Naive thymus-derived CD4-positive, alpha-beta T cell (primary cell): ENCODE data around the gene TIMM10. TPM values are rescaled to one million over a fixed set of nuclear protein-coding genes. Genes with fewer than 3 reads are reported as not detected.

Source experiments
- ATAC-seq: fragments of 150-1000 bp; cut with Tn5 transposase; 2 replicates; pipeline ENCODE4 v1.10.0; 2021; ENCODE audit warnings: mild to moderate bottlenecking, moderate library complexity
- CTCF ChIA-PET: fragments of 350-600 bp; sonication (Branson Sonifier 250); formaldehyde crosslinking; loops from one replicate; lab custom pipeline; 2021; ENCODE audit warnings: antibody characterized with exemption; lab: Charles Lee
- POLR2A ChIA-PET: fragments of 350-600 bp; sonication (Branson Sonifier 250); formaldehyde crosslinking; loops from one replicate; lab custom pipeline; 2021; ENCODE audit warnings: antibody characterized with exemption, inconsistent platforms; lab: Charles Lee
- DNase-seq, 9 donors: peaks; one replicate each; pipeline versions ENCODE4 v3.0.0 to v3.0.0-alpha.2; 2020 to 2022; ENCODE audit warnings: mixed read lengths in 1 of 9
- H3K27ac ChIP-seq: one replicate; pipeline ENCODE4 v1.7.0; 2013; ENCODE audit warnings: mild to moderate bottlenecking, low read depth, low read length, moderate library complexity
- H3K27me3 ChIP-seq, 2 donors: one replicate each; pipeline ENCODE4 v1.7.0; 2013; ENCODE audit warnings: low read length in 2 of 2, mild to moderate bottlenecking in 2 of 2, moderate library complexity in 2 of 2; ENCODE audit not compliant: control insufficient read depth in 2 of 2, insufficient read depth in 2 of 2
- H3K36me3 ChIP-seq, 3 experiments: 1 replicate in 2 of 3; 2 replicates in 1 of 3; pipeline ENCODE4 v1.7.0; 2013; ENCODE audit warnings: low read length in 3 of 3, mild to moderate bottlenecking in 3 of 3, moderate library complexity in 1 of 3; ENCODE audit not compliant: insufficient read depth in 3 of 3, control insufficient read depth in 2 of 3
- H3K4me1 ChIP-seq, 2 donors: one replicate each; pipeline ENCODE4 v1.7.0; 2013; ENCODE audit warnings: low read length in 2 of 2, mild to moderate bottlenecking in 2 of 2, moderate library complexity in 1 of 2; ENCODE audit not compliant: control insufficient read depth in 2 of 2, insufficient read depth in 2 of 2
- H3K4me3 ChIP-seq: 2 replicates; pipeline ENCODE4 v1.7.0; 2013; ENCODE audit warnings: mild to moderate bottlenecking, low read length
- H3K9me3 ChIP-seq, 3 experiments: 1 replicate in 2 of 3; 2 replicates in 1 of 3; pipeline ENCODE4 v1.7.0; 2013; ENCODE audit warnings: low read length in 3 of 3; ENCODE audit not compliant: control insufficient read depth in 2 of 3
- H3K27ac Mint-ChIP-seq, 9 donors: one replicate each; pipeline ENCODE4 v1.8.0; 2020 to 2022; ENCODE audit warnings: mixed read lengths in 9 of 9, mild to moderate bottlenecking in 8 of 9, moderate library complexity in 5 of 9, inconsistent platforms in 2 of 9
- H3K27me3 Mint-ChIP-seq, 5 donors: one replicate each; pipeline ENCODE4 v1.8.0; 2021 to 2022; ENCODE audit warnings: mixed read lengths in 5 of 5, mild to moderate bottlenecking in 1 of 5
- H3K36me3 Mint-ChIP-seq, 5 donors: one replicate each; pipeline ENCODE4 v1.8.0; 2020 to 2022; ENCODE audit warnings: mixed read lengths in 5 of 5, mild to moderate bottlenecking in 3 of 5, inconsistent platforms in 1 of 5
- H3K4me1 Mint-ChIP-seq, 7 donors: one replicate each; pipeline ENCODE4 v1.8.0; 2020 to 2022; ENCODE audit warnings: mixed read lengths in 7 of 7, mild to moderate bottlenecking in 3 of 7, inconsistent platforms in 1 of 7
- H3K4me3 Mint-ChIP-seq, 10 donors: one replicate each; pipeline ENCODE4 v1.8.0; 2020 to 2022; ENCODE audit warnings: mild to moderate bottlenecking in 10 of 10, mixed read lengths in 10 of 10, moderate library complexity in 6 of 10, inconsistent platforms in 2 of 10
- H3K9me3 Mint-ChIP-seq, 11 donors: one replicate each; pipeline ENCODE4 v1.8.0; 2020 to 2022; ENCODE audit warnings: mixed read lengths in 11 of 11, mild to moderate bottlenecking in 4 of 11, inconsistent platforms in 1 of 11, moderate library complexity in 1 of 11
- intact Hi-C, 2 donors: fragments of 100-400 bp; cut with micrococcal nuclease; formaldehyde crosslinking; loops; one replicate each; pipeline ENCODE4 v1.15.1; 2023
- polyA plus RNA-seq, 2 donors: library from polyadenylated mRNA; unstranded; fragments of 300-500 nt; fragmentation: Illumina TruSeq; gene quantifications; one replicate each; pipeline ENCODE4 v1.2.3, GENCODE V29; 2021
- total RNA-seq, 6 experiments: library from RNA in 5 of 6; stranded (reverse) in 5 of 6; gene quantifications; 1 replicate in 5 of 6; 2 replicates in 1 of 6; pipeline ENCODE4 v1.2.3 and lab custom pipeline; 2021 to 2026

The TIMM10 gene
- total and polyA plus RNA-seq, 7 experiments from 2014 or later, result 23.7 to 79.4 (median 37.1) TPM

- H3K27ac Mint-ChIP-seq, result peak overlapping the region; percentile 83 to 100 (median 97)
- no peak for ATAC-seq
- Histone ChIP-seq H3K4me1 (peaks cover 9 to 17% of the 10 kb centered on the region in 2 donors), H3K9me3 (no peaks in the 10 kb centered on the region), H3K27me3 (no peaks in the 10 kb centered on the region), H3K27ac (peak overlapping the region; percentile 97), H3K4me3 (peak overlapping the region; percentile 99), H3K36me3 (peaks cover 0 to 19% (median 0%) of the 10 kb centered on the region in 3 experiments)
- no peaks in the 10 kb centered on the region for H3K27me3 Mint-ChIP-seq
- POLR2A ChIA-PET, result interaction anchor here (0.7 to 1.9 kb wide), 8 partner anchors 12 to 145 kb away, joined by 3 to 13 read pairs (median 4); partner anchors contain the start of genes MED19, TIMM10 and TMX2
- peak overlapping the region; percentile 88 to 99 (median 97) for H3K4me3 Mint-ChIP-seq
- H3K9me3 Mint-ChIP-seq, result no peaks in the 10 kb centered on the region
- intact Hi-C loops, result loop anchor here (1.0 to 10.0 kb wide), 11 partner anchors 36 to 1578 kb away; partner anchors contain the start of genes CLP1 (in 1 of the 2), FAM111A (in 1 of the 2), MED19 (in 1 of the 2) and SELENOH (in 1 of the 2)
- CTCF ChIA-PET, result interaction anchor here (1.0 to 6.3 kb wide), 12 partner anchors 9 to 959 kb away, joined by 3 to 86 read pairs (median 6); no protein-coding TSS in a partner anchor
- peak in 8 of 9 donors; percentile 10 to 53 (median 38) for DNase-seq
- H3K36me3 Mint-ChIP-seq, result peaks cover 4 to 19% (median 5%) of the 10 kb centered on the region in 5 donors
- peaks cover 44 to 69% (median 53%) of the 10 kb centered on the region in 7 donors for H3K4me1 Mint-ChIP-seq
These were observed 36.5 kb upstream of the TIMM10 start for GRCh38 chr11:57566905-57567514.

GRCh38 chr11:57566005-57566904, 35.7 kb upstream of the TIMM10 start:
- ATAC-seq (peak; percentile 40), DNase-seq (peak in 7 of 9 donors; percentile 29 to 54 (median 42))
- Histone ChIP-seq H3K27ac (peak overlapping the region; percentile 97), H3K9me3 (no peaks in the 10 kb centered on the region), H3K36me3 (peaks cover 0 to 23% (median 0%) of the 10 kb centered on the region in 3 experiments), H3K27me3 (no peaks in the 10 kb centered on the region), H3K4me3 (peak overlapping the region; percentile 99), H3K4me1 (peaks cover 9 to 17% of the 10 kb centered on the region in 2 donors)
- Mint-ChIP-seq H3K9me3 (no peaks in the 10 kb centered on the region), H3K4me1 (peaks cover 44 to 69% (median 53%) of the 10 kb centered on the region in 7 donors), H3K27me3 (no peaks in the 10 kb centered on the region), H3K36me3 (peaks cover 4 to 20% (median 5%) of the 10 kb centered on the region in 5 donors), H3K4me3 (peak overlapping the region; percentile 88 to 99 (median 97)), H3K27ac (peak overlapping the region; percentile 83 to 100 (median 97))
- ChIA-PET CTCF (interaction anchor here (0.6 to 6.3 kb wide), 3 partner anchors 75 to 80 kb away, joined by 6 to 86 read pairs (median 6); no protein-coding TSS in a partner anchor), POLR2A (interaction anchor here (0.6 to 1.2 kb wide), 2 partner anchors 146 to 1002 kb away, joined by 4 to 5 read pairs; partner anchors contain the start of genes MED19 and TMX2)
- intact Hi-C loops, result loop anchor here (1.0 to 10.0 kb wide), 8 partner anchors 35 to 1579 kb away; partner anchors contain the start of genes FAM111A (in 1 of the 2), MED19 (in 1 of the 2), SELENOH (in 1 of the 2) and TMX2 (in 1 of the 2)

- Mint-ChIP-seq H3K27ac (peak overlapping the region in 8 of 9 donors; percentile 43 to 97 (median 58)), H3K4me1 (peaks cover 45 to 62% (median 52%) of the 10 kb centered on the region in 7 donors), H3K36me3 (peaks cover 10 to 28% (median 13%) of the 10 kb centered on the region in 5 donors), H3K27me3 (no peaks in the 10 kb centered on the region), H3K4me3 (peak overlapping the region in 7 of 10 donors; percentile 7 to 60 (median 13)), H3K9me3 (no peaks in the 10 kb centered on the region)
- H3K9me3 ChIP-seq, result no peaks in the 10 kb centered on the region
- H3K36me3 ChIP-seq, result peaks cover 11 to 50% (median 16%) of the 10 kb centered on the region in 3 experiments
- no peak overlapping the region for H3K4me3 ChIP-seq
- no peak for ATAC-seq
- peaks cover 9 to 11% of the 10 kb centered on the region in 2 donors for H3K4me1 ChIP-seq
- intact Hi-C loops, result loop anchor here in 1 of 2 donors (10.0 kb wide), 2 partner anchors 238 to 1582 kb away; partner anchors contain the start of genes FAM111A and TNKS1BP1
- peak overlapping the region; percentile 20 for H3K27ac ChIP-seq
- ChIA-PET POLR2A (interaction anchor here (1.0 kb wide), 1 partner anchor 16 kb away, joined by 3 read pairs; no protein-coding TSS in a partner anchor), CTCF (interaction anchor here (0.7 to 1.3 kb wide), 2 partner anchors 11 to 77 kb away, joined by 3 to 4 read pairs; no protein-coding TSS in a partner anchor)
- DNase-seq, result no peak
- H3K27me3 ChIP-seq, result no peaks in the 10 kb centered on the region
These were observed 32.0 kb upstream of the TIMM10 start for GRCh38 chr11:57562596-57562995.

GRCh38 chr11:57560146-57560545, 29.6 kb upstream of the TIMM10 start:
- no peak overlapping the region for H3K4me3 ChIP-seq
- POLR2A ChIA-PET, result no interaction called here
- peaks cover 4 to 10% of the 10 kb centered on the region in 2 donors for H3K4me1 ChIP-seq
- intact Hi-C loops, result loop anchor here in 1 of 2 donors (10.0 kb wide), 2 partner anchors 235 to 1585 kb away; partner anchors contain the start of genes FAM111A and TNKS1BP1
- no peaks in the 10 kb centered on the region for H3K27me3 ChIP-seq
- Mint-ChIP-seq H3K27me3 (no peaks in the 10 kb centered on the region), H3K36me3 (peaks cover 10 to 27% (median 16%) of the 10 kb centered on the region in 5 donors), H3K27ac (peak overlapping the region in 5 of 9 donors; percentile 6 to 55 (median 45)), H3K4me3 (no peak overlapping the region), H3K9me3 (no peaks in the 10 kb centered on the region), H3K4me1 (peaks cover 35 to 54% (median 47%) of the 10 kb centered on the region in 7 donors)
- peaks cover 12 to 70% (median 21%) of the 10 kb centered on the region in 3 experiments for H3K36me3 ChIP-seq
- no peak overlapping the region for H3K27ac ChIP-seq
- ATAC-seq (no peak), DNase-seq (no peak)
- H3K9me3 ChIP-seq, result no peaks in the 10 kb centered on the region
- CTCF ChIA-PET, result no interaction called here

- intact Hi-C loops, result no loop called here
- CTCF ChIA-PET, result no interaction called here
These were observed 25.5 kb upstream of the TIMM10 start for GRCh38 chr11:57556041-57556440.

More at GRCh38 chr11:57556041-57556440, 25.5 kb upstream of the TIMM10 start:
- Histone ChIP-seq H3K36me3 (peaks cover 30 to 95% (median 46%) of the 10 kb centered on the region in 3 experiments), H3K9me3 (no peaks in the 10 kb centered on the region), H3K4me1 (peaks cover 0 to 3% of the 10 kb centered on the region in 2 donors), H3K4me3 (no peak overlapping the region), H3K27ac (no peak overlapping the region), H3K27me3 (no peaks in the 10 kb centered on the region)
- POLR2A ChIA-PET, result no interaction called here
- ATAC-seq (no peak), DNase-seq (no peak)
- peaks cover 6 to 38% (median 23%) of the 10 kb centered on the region in 5 donors for H3K36me3 Mint-ChIP-seq
- peak overlapping the region in 4 of 9 donors; percentile 8 to 59 (median 42) for H3K27ac Mint-ChIP-seq
- H3K4me3 Mint-ChIP-seq, result no peak overlapping the region
- no peaks in the 10 kb centered on the region for H3K27me3 Mint-ChIP-seq
- no peaks in the 10 kb centered on the region for H3K9me3 Mint-ChIP-seq
- H3K4me1 Mint-ChIP-seq, result peaks cover 8 to 19% (median 10%) of the 10 kb centered on the region in 7 donors
